OCI-LY1 (cell line): ENCODE measurements around the gene CFAP221.

Experiments used
- H2AFZ ChIP-seq: fragments of 200-600 bp; sonication (generic), shearing (Covaris generic); 2 replicates; pipeline ENCODE4 v1.6.0; 2014; ENCODE audit warnings: antibody characterized with exemption, mild to moderate bottlenecking, low read length
- H3F3A ChIP-seq: fragments of 200-600 bp; sonication (generic), shearing (Covaris generic); 2 replicates; pipeline ENCODE4 v1.6.0; 2014; ENCODE audit warnings: mild to moderate bottlenecking, antibody characterized with exemption, low read length, moderate library complexity; ENCODE audit not compliant: insufficient read depth
- H3K27ac ChIP-seq: fragments of 200-600 bp; sonication (generic); 2 replicates; pipeline ENCODE4 v1.5.1; 2014; ENCODE audit warnings: low read length, mixed run types, mild to moderate bottlenecking, low read depth; ENCODE audit not compliant: poor library complexity, severe bottlenecking
- H3K27me3 ChIP-seq: fragments of 200-600 bp; sonication (generic); 2 replicates; pipeline ENCODE4 v1.6.0; 2014; ENCODE audit warnings: antibody characterized with exemption, mild to moderate bottlenecking, low read length, moderate library complexity; ENCODE audit not compliant: insufficient read depth
- H3K36me3 ChIP-seq: fragments of 200-600 bp; sonication (generic); 2 replicates; pipeline ENCODE4 v1.6.1; 2014; ENCODE audit warnings: mild to moderate bottlenecking, antibody characterized with exemption, low read length, moderate library complexity, mixed read lengths; ENCODE audit not compliant: insufficient read depth
- H3K4me1 ChIP-seq: fragments of 200-600 bp; sonication (generic); 2 replicates; pipeline ENCODE4 v1.5.1; 2014; ENCODE audit warnings: mild to moderate bottlenecking, low read length, moderate library complexity; ENCODE audit not compliant: insufficient read depth, severe bottlenecking
- H3K4me2 ChIP-seq: fragments of 200-600 bp; sonication (generic), shearing (Covaris generic); 2 replicates; pipeline ENCODE4 v1.6.1; 2014; ENCODE audit warnings: low read length
- H3K4me3 ChIP-seq: fragments of 200-600 bp; sonication (generic); 2 replicates; pipeline ENCODE4 v1.5.1; 2014; ENCODE audit warnings: low read length, low read depth, mild to moderate bottlenecking, mixed read lengths; ENCODE audit not compliant: poor library complexity, severe bottlenecking
- H3K79me2 ChIP-seq: fragments of 200-600 bp; shearing (Covaris generic); 2 replicates; pipeline ENCODE4 v1.6.1; 2016; ENCODE audit warnings: mixed run types, low read length, mixed read lengths; ENCODE audit not compliant: insufficient read depth
- H3K9ac ChIP-seq: fragments of 200-600 bp; sonication (generic), shearing (Covaris generic); 2 replicates; pipeline ENCODE4 v1.6.1; 2014; ENCODE audit warnings: mild to moderate bottlenecking, low read length, mixed read lengths
- H3K9me2 ChIP-seq: fragments of 200-600 bp; sonication (generic), shearing (Covaris generic); 2 replicates; pipeline ENCODE4 v1.6.1; 2014; ENCODE audit warnings: low read depth, mild to moderate bottlenecking, low read length, mixed read lengths
- H3K9me3 ChIP-seq: fragments of 200-600 bp; shearing (Covaris generic); 2 replicates; pipeline ENCODE4 v1.6.1; 2014; ENCODE audit warnings: low read length, mixed read lengths
- H4K20me1 ChIP-seq: fragments of 200-600 bp; sonication (generic), shearing (Covaris generic); 2 replicates; pipeline ENCODE4 v1.6.0; 2016; ENCODE audit warnings: mild to moderate bottlenecking, low read length; ENCODE audit not compliant: insufficient read depth
- EZH2 ChIP-seq: fragments of 200-600 bp; sonication (generic), shearing (Covaris generic); IDR thresholded peaks from 2 replicates; pipeline ENCODE4 v1.8.0; 2017; ENCODE audit warnings: borderline replicate concordance, mixed run types, mild to moderate bottlenecking, antibody characterized with exemption, low read length, moderate library complexity, mixed read lengths
- TF ChIP-seq, protein P1 (sequence below): fragments of 200-600 bp; sonication (generic), shearing (Covaris generic); IDR thresholded peaks from 2 replicates; pipeline ENCODE4 v1.5.1; 2017; ENCODE audit warnings: mild to moderate bottlenecking, antibody characterized with exemption, low read length, moderate library complexity, mixed read lengths

The CFAP221 gene

DNA sequence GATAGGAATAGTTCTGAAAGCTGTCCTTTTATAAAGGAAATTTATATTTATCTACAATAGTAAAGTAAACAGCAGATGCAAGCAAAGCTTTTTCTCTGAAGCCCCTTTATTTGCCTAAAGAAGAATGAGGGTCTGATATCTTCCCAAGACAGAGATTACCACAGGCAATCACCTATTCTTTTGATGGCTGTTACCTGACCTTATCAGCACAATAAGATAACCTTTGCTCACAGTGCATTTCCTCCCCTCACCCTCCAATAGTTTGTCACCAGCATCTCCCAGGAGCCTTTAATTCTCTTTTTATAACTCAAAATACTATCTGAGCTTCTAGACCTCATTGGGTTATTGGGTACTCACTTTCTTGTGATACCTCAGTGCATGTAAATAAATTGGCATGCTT, 6.5 kb upstream of the CFAP221 start:
- no peaks in the 10 kb centered on the region for H3K9me3 ChIP-seq
- no peaks in the 10 kb centered on the region for H3K27me3 ChIP-seq
- TF ChIP-seq, protein P1, sequence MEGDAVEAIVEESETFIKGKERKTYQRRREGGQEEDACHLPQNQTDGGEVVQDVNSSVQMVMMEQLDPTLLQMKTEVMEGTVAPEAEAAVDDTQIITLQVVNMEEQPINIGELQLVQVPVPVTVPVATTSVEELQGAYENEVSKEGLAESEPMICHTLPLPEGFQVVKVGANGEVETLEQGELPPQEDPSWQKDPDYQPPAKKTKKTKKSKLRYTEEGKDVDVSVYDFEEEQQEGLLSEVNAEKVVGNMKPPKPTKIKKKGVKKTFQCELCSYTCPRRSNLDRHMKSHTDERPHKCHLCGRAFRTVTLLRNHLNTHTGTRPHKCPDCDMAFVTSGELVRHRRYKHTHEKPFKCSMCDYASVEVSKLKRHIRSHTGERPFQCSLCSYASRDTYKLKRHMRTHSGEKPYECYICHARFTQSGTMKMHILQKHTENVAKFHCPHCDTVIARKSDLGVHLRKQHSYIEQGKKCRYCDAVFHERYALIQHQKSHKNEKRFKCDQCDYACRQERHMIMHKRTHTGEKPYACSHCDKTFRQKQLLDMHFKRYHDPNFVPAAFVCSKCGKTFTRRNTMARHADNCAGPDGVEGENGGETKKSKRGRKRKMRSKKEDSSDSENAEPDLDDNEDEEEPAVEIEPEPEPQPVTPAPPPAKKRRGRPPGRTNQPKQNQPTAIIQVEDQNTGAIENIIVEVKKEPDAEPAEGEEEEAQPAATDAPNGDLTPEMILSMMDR: no peak
- no peak for TF ChIP-seq EZH2

DNA sequence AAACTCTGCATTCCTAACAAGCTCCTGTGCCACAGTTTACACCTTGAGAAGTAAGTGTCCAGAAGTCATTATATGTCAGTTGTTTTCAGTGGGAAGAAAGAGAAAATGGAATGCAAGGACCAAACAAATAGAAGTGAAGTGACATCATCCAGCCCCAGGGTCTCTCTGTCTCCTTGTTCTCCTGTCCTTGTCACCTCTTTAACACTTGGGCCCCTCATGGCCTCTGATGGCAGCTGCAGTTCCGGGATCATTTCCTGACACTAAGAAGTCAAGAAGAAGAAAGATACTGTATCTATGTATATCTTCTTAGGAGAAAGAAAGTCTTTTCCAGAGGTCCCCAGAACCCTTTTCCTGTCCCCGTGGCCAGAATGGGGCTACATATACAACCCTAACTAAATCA, 2.8 kb upstream of the CFAP221 start:
- Histone ChIP-seq H3K9me2 (no peaks in the 10 kb centered on the region), H4K20me1 (no peaks in the 10 kb centered on the region), H3K9ac (no peak overlapping the region), H3K27me3 (no peaks in the 10 kb centered on the region), H3K27ac (no peak overlapping the region), H3K36me3 (no peaks in the 10 kb centered on the region), H3K4me2 (no peak overlapping the region), H3K79me2 (no peaks in the 10 kb centered on the region), H2AFZ (no peak overlapping the region), H3K9me3 (no peaks in the 10 kb centered on the region), H3F3A (no peaks in the 10 kb centered on the region), H3K4me1 (no peaks in the 10 kb centered on the region), H3K4me3 (no peak overlapping the region)
- TF ChIP-seq, protein P1: no peak
- TF ChIP-seq EZH2: no peak

More for the DNA sequence above, 6.5 kb upstream of the CFAP221 start:
- no peaks in the 10 kb centered on the region for H3K9me2 ChIP-seq
- no peak overlapping the region for H3K9ac ChIP-seq
- H3F3A ChIP-seq: no peaks in the 10 kb centered on the region
- no peaks in the 10 kb centered on the region for H4K20me1 ChIP-seq
- H2AFZ ChIP-seq: no peak overlapping the region
- no peaks in the 10 kb centered on the region for H3K79me2 ChIP-seq
- no peaks in the 10 kb centered on the region for H3K4me1 ChIP-seq
- H3K27ac ChIP-seq: no peak overlapping the region
- H3K36me3 ChIP-seq: no peaks in the 10 kb centered on the region
- H3K4me2 ChIP-seq: no peak overlapping the region
- no peak overlapping the region for H3K4me3 ChIP-seq

DNA sequence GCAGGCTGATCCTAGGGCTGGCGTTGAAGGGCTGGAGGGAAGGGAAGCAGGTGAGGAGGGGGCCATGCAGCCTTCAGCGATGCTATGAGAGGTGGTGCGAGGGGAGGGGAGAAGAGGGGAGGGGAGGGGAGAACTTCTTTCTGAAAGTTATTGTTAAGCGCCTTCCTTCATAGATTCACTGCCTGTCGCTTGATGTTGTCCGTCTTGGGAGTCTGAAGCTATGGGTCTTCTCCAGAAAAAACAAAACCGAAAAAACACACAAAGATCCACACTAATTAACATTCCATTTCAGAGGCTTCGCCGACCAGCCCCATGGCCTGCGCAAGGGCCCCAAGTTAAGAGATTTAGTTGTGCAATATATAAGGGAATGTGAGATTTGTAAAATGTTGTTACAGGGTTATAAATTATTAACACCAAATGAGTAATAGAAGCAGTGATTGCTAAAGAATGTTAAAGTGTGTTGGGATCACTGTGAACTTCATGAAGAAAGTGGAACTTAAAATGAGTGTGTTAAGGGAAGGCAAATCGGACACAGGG, 758 bp downstream of the CFAP221 start:
- H3K9ac ChIP-seq: no peak overlapping the region
- H3K9me2 ChIP-seq: no peaks in the 10 kb centered on the region
- H3K79me2 ChIP-seq: no peaks in the 10 kb centered on the region
- H3K36me3 ChIP-seq: no peaks in the 10 kb centered on the region
- H3K27ac ChIP-seq: no peak overlapping the region
- H3K9me3 ChIP-seq: no peaks in the 10 kb centered on the region
- H2AFZ ChIP-seq: no peak overlapping the region
- H3K4me1 ChIP-seq: no peaks in the 10 kb centered on the region
- no peaks in the 10 kb centered on the region for H3K27me3 ChIP-seq
- H3K4me3 ChIP-seq: no peak overlapping the region
- H3K4me2 ChIP-seq: no peak overlapping the region
- H3F3A ChIP-seq: no peaks in the 10 kb centered on the region
- TF ChIP-seq, protein P1: no peak
- no peak for TF ChIP-seq EZH2
- no peaks in the 10 kb centered on the region for H4K20me1 ChIP-seq
